T-cell (primary cell): ENCODE results near the gene PSMD6. TPM values are rescaled to one million over a fixed set of nuclear protein-coding genes. Genes with fewer than 3 reads are reported as not detected.

Experiments used
- ATAC-seq, 4 experiments: fragments of 200-7000 bp in 3 of 4; fragments of 150-1000 bp in 1 of 4; cut with Tn5 transposase; replicated peaks in 1 of 4; 1 replicate in 3 of 4; 2 replicates in 1 of 4; pipeline ENCODE4 v1.10.0; 2021; ENCODE audit warnings: moderate library complexity in 3 of 4, mild to moderate bottlenecking in 2 of 4, moderate number of reproducible peaks in 1 of 4
- CTCF ChIA-PET, 2 donors: fragments of 300-600 bp; sonication (Branson Sonifier 250); formaldehyde crosslinking; loops; one replicate each; lab custom pipeline; 2022; ENCODE audit warnings: antibody characterized with exemption in 2 of 2; lab: Charles Lee
- POLR2A ChIA-PET, 2 donors: fragments of 300-600 bp; sonication (Branson Sonifier 250); formaldehyde crosslinking; loops; one replicate each; lab custom pipeline; 2022; ENCODE audit warnings: antibody characterized with exemption in 2 of 2; lab: Charles Lee
- DNase-seq, 35 experiments: peaks; one replicate each; pipeline versions ENCODE4 v3.0.0 to v3.0.0-alpha.2; 2013 to 2023
- H3K27ac ChIP-seq: one replicate; pipeline ENCODE4 v1.5.1; 2013; ENCODE audit warnings: low read length
- H3K27me3 ChIP-seq, 2 experiments: replicated peaks in 1 of 2; 1 replicate in 1 of 2; 2 replicates in 1 of 2; pipeline versions ENCODE4 v1.6.1 to v1.7.0; 2013; ENCODE audit warnings: low read length in 1 of 2, mixed read lengths in 1 of 2; ENCODE audit not compliant: control insufficient read depth in 2 of 2, insufficient read depth in 2 of 2; ENCODE audit errors: extremely low read depth in 1 of 2
- H3K36me3 ChIP-seq, 2 donors: 1 replicate in 1 of 2; 2 replicates in 1 of 2; pipeline versions ENCODE4 v1.6.1 to v1.7.0; 2013; ENCODE audit warnings: low read length in 1 of 2; ENCODE audit not compliant: control insufficient read depth in 2 of 2, insufficient read depth in 1 of 2; ENCODE audit errors: extremely low read depth in 1 of 2
- H3K4me1 ChIP-seq, 2 experiments: 1 replicate in 1 of 2; 2 replicates in 1 of 2; pipeline versions ENCODE4 v1.6.1 to v1.7.0; 2013; ENCODE audit warnings: low read length in 2 of 2, mixed read lengths in 1 of 2; ENCODE audit not compliant: insufficient read depth in 2 of 2, control insufficient read depth in 1 of 2; ENCODE audit errors: extremely low read depth in 1 of 2
- H3K4me3 ChIP-seq, 2 donors: 1 replicate in 1 of 2; 2 replicates in 1 of 2; pipeline versions ENCODE4 v1.5.1 to v1.7.0; 2013; ENCODE audit warnings: mild to moderate bottlenecking in 2 of 2, low read length in 1 of 2, moderate library complexity in 1 of 2; ENCODE audit not compliant: control insufficient read depth in 1 of 2; ENCODE audit errors: extremely low read depth in 1 of 2
- H3K9me3 ChIP-seq: 2 replicates; pipeline ENCODE4 v1.7.0; 2013
- H3K27ac Mint-ChIP-seq, 2 donors: one replicate each; pipeline ENCODE4 v1.8.0; 2020 to 2021; ENCODE audit warnings: mild to moderate bottlenecking in 2 of 2, mixed read lengths in 2 of 2
- H3K27me3 Mint-ChIP-seq, 2 donors: one replicate each; pipeline ENCODE4 v1.8.0; 2021 to 2022; ENCODE audit warnings: mixed read lengths in 2 of 2
- H3K36me3 Mint-ChIP-seq: one replicate; pipeline ENCODE4 v1.8.0; 2021; ENCODE audit warnings: mixed read lengths
- H3K4me1 Mint-ChIP-seq, 3 donors: one replicate each; pipeline ENCODE4 v1.8.0; 2020 to 2022; ENCODE audit warnings: mixed read lengths in 3 of 3, mild to moderate bottlenecking in 1 of 3
- H3K4me3 Mint-ChIP-seq, 3 donors: one replicate each; pipeline ENCODE4 v1.8.0; 2020 to 2022; ENCODE audit warnings: mild to moderate bottlenecking in 3 of 3, mixed read lengths in 3 of 3, moderate library complexity in 3 of 3
- H3K9me3 Mint-ChIP-seq, 3 donors: one replicate each; pipeline ENCODE4 v1.8.0; 2020 to 2022; ENCODE audit warnings: mixed read lengths in 3 of 3
- WGBS: methylation state at CpG from one replicate; pipeline ENCODE4 v1.1.5; 2013; ENCODE audit warnings: missing lambda C conversion rate; ENCODE audit not compliant: insufficient coverage; 5-methylcytosine and 5-hydroxymethylcytosine counted together
- total RNA-seq, 35 experiments: library from RNA in 6 of 35; stranded (reverse) in 6 of 35; fragments of 120-200 nt in 1 of 35; gene quantifications; one replicate each; pipeline versions ENCODE4 v1.2.1 to v1.2.4 and lab custom pipeline; 2013 to 2026

The PSMD6 gene
- total RNA-seq, 5 donors from 2014 or later (not counting 1 experiment from before 2014, with no cell fraction given) = 60.2 to 95.4 (median 73.2) TPM

- H3K36me3 ChIP-seq = no peaks in the 10 kb centered on the region
- no peak for ATAC-seq
- no peaks in the 10 kb centered on the region for H3K9me3 ChIP-seq
- POLR2A ChIA-PET = no interaction called here
- H3K4me3 Mint-ChIP-seq = no peak overlapping the region
- no peak overlapping the region for H3K4me3 ChIP-seq
- CTCF ChIA-PET = no interaction called here
- no peak overlapping the region for H3K27ac ChIP-seq
- DNase-seq = no peak
- no peaks in the 10 kb centered on the region for H3K4me1 Mint-ChIP-seq
- no peak overlapping the region for H3K27ac Mint-ChIP-seq
- WGBS = 80% methylated on average over 1 of the region's 5 CpGs
- H3K9me3 Mint-ChIP-seq = no peaks in the 10 kb centered on the region
- no peaks in the 10 kb centered on the region for H3K36me3 Mint-ChIP-seq
- peaks cover 0 to 5% of the 10 kb centered on the region in 2 experiments for H3K27me3 ChIP-seq
- H3K4me1 ChIP-seq = no peaks in the 10 kb centered on the region
- H3K27me3 Mint-ChIP-seq = peaks cover 24 to 34% of the 10 kb centered on the region in 2 donors
Measured at GRCh38 chr3:64063207-64063982, 40.1 kb upstream of the PSMD6 start.

GRCh38 chr3:64061628-64062027 is 38.3 kb upstream of the PSMD6 start:
- DNase-seq = no peak

GRCh38 chr3:64059484-64060175 is 36.3 kb upstream of the PSMD6 start:
- H3K4me1 Mint-ChIP-seq = no peaks in the 10 kb centered on the region
- ChIA-PET POLR2A (no interaction called here), CTCF (no interaction called here)
- peaks cover 0 to 5% (median 0%) of the 10 kb centered on the region in 3 donors for H3K9me3 Mint-ChIP-seq
- Histone ChIP-seq H3K27me3 (peaks cover 0 to 2% of the 10 kb centered on the region in 2 experiments), H3K4me1 (no peaks in the 10 kb centered on the region), H3K36me3 (no peaks in the 10 kb centered on the region), H3K9me3 (no peaks in the 10 kb centered on the region), H3K4me3 (no peak overlapping the region), H3K27ac (no peak overlapping the region)
- H3K27me3 Mint-ChIP-seq = peaks cover 34 to 56% of the 10 kb centered on the region in 2 donors
- DNase-seq = no peak
- 100% methylated on average over 1 of the region's 3 CpGs for WGBS
- ATAC-seq = no peak
- H3K4me3 Mint-ChIP-seq = no peak overlapping the region
- H3K27ac Mint-ChIP-seq = no peak overlapping the region
- no peaks in the 10 kb centered on the region for H3K36me3 Mint-ChIP-seq

More at GRCh38 chr3:64061628-64062027, 38.3 kb upstream of the PSMD6 start:
- WGBS = no CpG with 5 or more reads among the region's 5 CpGs
- no peak overlapping the region for H3K27ac Mint-ChIP-seq
- H3K27me3 ChIP-seq = peaks cover 0 to 2% of the 10 kb centered on the region in 2 experiments
- H3K9me3 Mint-ChIP-seq = peaks cover 0 to 5% (median 0%) of the 10 kb centered on the region in 3 donors
- no peaks in the 10 kb centered on the region for H3K9me3 ChIP-seq
- H3K36me3 Mint-ChIP-seq = no peaks in the 10 kb centered on the region
- ChIA-PET POLR2A (no interaction called here), CTCF (no interaction called here)
- peaks cover 32 to 45% of the 10 kb centered on the region in 2 donors for H3K27me3 Mint-ChIP-seq
- no peaks in the 10 kb centered on the region for H3K4me1 Mint-ChIP-seq
- H3K4me1 ChIP-seq = no peaks in the 10 kb centered on the region
- no peak overlapping the region for H3K4me3 ChIP-seq
- no peak for ATAC-seq
- no peaks in the 10 kb centered on the region for H3K36me3 ChIP-seq
- H3K27ac ChIP-seq = no peak overlapping the region
- no peak overlapping the region for H3K4me3 Mint-ChIP-seq

GRCh38 chr3:64058566-64058965 is 35.3 kb upstream of the PSMD6 start:
- Histone ChIP-seq H3K4me1 (no peaks in the 10 kb centered on the region), H3K9me3 (no peaks in the 10 kb centered on the region), H3K4me3 (no peak overlapping the region), H3K36me3 (no peaks in the 10 kb centered on the region), H3K27ac (no peak overlapping the region), H3K27me3 (peaks cover 0 to 2% of the 10 kb centered on the region in 2 experiments)
- no peak overlapping the region for H3K27ac Mint-ChIP-seq
- H3K4me3 Mint-ChIP-seq = no peak overlapping the region
- ATAC-seq = no peak
- H3K4me1 Mint-ChIP-seq = no peaks in the 10 kb centered on the region
- no CpG with 5 or more reads among the region's 4 CpGs for WGBS
- CTCF ChIA-PET = no interaction called here
- DNase-seq = no peak
- H3K9me3 Mint-ChIP-seq = peaks cover 0 to 5% (median 0%) of the 10 kb centered on the region in 3 donors
- no peaks in the 10 kb centered on the region for H3K36me3 Mint-ChIP-seq
- POLR2A ChIA-PET = no interaction called here
- H3K27me3 Mint-ChIP-seq = peaks cover 36 to 55% of the 10 kb centered on the region in 2 donors

GRCh38 chr3:64057231-64057630 is 33.9 kb upstream of the PSMD6 start:
- no peaks in the 10 kb centered on the region for H3K4me1 Mint-ChIP-seq
- peaks cover 0 to 5% (median 0%) of the 10 kb centered on the region in 3 donors for H3K9me3 Mint-ChIP-seq
- ChIA-PET CTCF (no interaction called here), POLR2A (no interaction called here)
- Histone ChIP-seq H3K4me3 (no peak overlapping the region), H3K9me3 (no peaks in the 10 kb centered on the region), H3K27me3 (peaks cover 0 to 2% of the 10 kb centered on the region in 2 experiments), H3K4me1 (no peaks in the 10 kb centered on the region), H3K36me3 (no peaks in the 10 kb centered on the region), H3K27ac (no peak overlapping the region)
- DNase-seq (no peak), ATAC-seq (no peak)
- H3K27me3 Mint-ChIP-seq = peaks cover 36 to 50% of the 10 kb centered on the region in 2 donors
- H3K27ac Mint-ChIP-seq = no peak overlapping the region
- WGBS = 83% methylated on average over 1 of the region's 4 CpGs
- no peak overlapping the region for H3K4me3 Mint-ChIP-seq
- no peaks in the 10 kb centered on the region for H3K36me3 Mint-ChIP-seq

GRCh38 chr3:64056606-64057180 is 33.4 kb upstream of the PSMD6 start:
- Mint-ChIP-seq H3K4me1 (no peaks in the 10 kb centered on the region), H3K9me3 (peaks cover 0 to 5% (median 0%) of the 10 kb centered on the region in 3 donors), H3K36me3 (no peaks in the 10 kb centered on the region), H3K27me3 (peaks cover 34 to 48% of the 10 kb centered on the region in 2 donors), H3K4me3 (no peak overlapping the region), H3K27ac (no peak overlapping the region)
- H3K36me3 ChIP-seq = no peaks in the 10 kb centered on the region
- no peak overlapping the region for H3K4me3 ChIP-seq
- DNase-seq = no peak
- CTCF ChIA-PET = no interaction called here
- peaks cover 0 to 2% of the 10 kb centered on the region in 2 experiments for H3K27me3 ChIP-seq
- no peaks in the 10 kb centered on the region for H3K9me3 ChIP-seq
- H3K4me1 ChIP-seq = no peaks in the 10 kb centered on the region
- 60% methylated on average over 2 of the region's 3 CpGs for WGBS
- no peak overlapping the region for H3K27ac ChIP-seq
- no peak for ATAC-seq
- POLR2A ChIA-PET = no interaction called here
